Measurements from ENCODE around the gene GNPTAB. TPM values are rescaled to one million over a fixed set of nuclear protein-coding genes. Genes with fewer than 3 reads are reported as not detected.
A peak's percentile ranks its signal among the peaks of the same experiment; 100 is the strongest.

Gene GNPTAB
- total and polyA plus RNA-seq, 2 of the 13 experiments (the other 11 are each of a cell fraction or from before 2014, with no cell fraction given) = 13.6 to 19.4 TPM

DNA sequence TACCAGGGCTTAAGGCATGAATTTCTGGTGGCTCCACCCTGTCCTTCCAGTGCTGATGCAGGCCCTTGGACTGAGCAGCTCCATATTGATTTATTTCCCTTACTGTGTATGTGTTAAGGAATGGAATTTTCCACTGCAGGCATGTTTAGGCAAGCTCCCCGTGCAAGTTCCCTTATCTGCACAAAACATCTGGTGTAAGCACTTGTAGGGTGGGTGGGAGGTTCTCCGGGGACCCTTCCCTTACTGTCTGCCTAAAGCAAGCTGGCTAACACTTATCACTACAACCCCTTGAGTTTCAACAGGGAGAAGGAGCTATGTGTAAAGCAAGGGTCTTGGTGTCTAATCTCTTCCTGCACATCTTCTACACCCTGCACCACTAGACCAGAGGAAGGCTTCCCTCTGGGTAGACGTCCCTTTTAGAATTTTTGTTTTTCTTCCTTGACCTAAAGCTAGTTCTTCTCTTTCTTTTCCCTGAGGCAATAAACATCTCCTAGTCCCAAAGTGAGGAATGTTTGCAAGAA, 24.7 kb upstream of the GNPTAB start (continued):
- no peak for TF ChIP-seq RBAK (CRISPR knock-in tag; IDR thresholded peaks at IDR 0.05)
- TF ChIP-seq, protein P1, sequence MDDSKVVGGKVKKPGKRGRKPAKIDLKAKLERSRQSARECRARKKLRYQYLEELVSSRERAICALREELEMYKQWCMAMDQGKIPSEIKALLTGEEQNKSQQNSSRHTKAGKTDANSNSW (CRISPR knock-in tag; IDR thresholded peaks at IDR 0.05; ENCODE audit: borderline replicate concordance) = no peak
- TF ChIP-seq HOXA5 (CRISPR knock-in tag; IDR thresholded peaks at IDR 0.05) = no peak
- TF ChIP-seq ZNF598 (CRISPR knock-in tag; IDR thresholded peaks at IDR 0.05; ENCODE audit: borderline replicate concordance) = no peak
- no peak for TF ChIP-seq SRSF9 (IDR thresholded peaks at IDR 0.05; ENCODE audit: borderline replicate concordance, insufficient read depth, low read depth, low read length, poor library complexity, severe bottlenecking)
- TF ChIP-seq ETV6 (CRISPR knock-in tag; conservative IDR thresholded peaks at IDR 0.05) = no peak
- TF ChIP-seq ZNF775 (CRISPR knock-in tag; IDR thresholded peaks at IDR 0.05; ENCODE audit: borderline replicate concordance) = no peak
- no peak for TF ChIP-seq ZEB1 (IDR thresholded peaks at IDR 0.05; ENCODE audit: insufficient replicate concordance, low read depth)
- no peak for TF ChIP-seq MTF1 (CRISPR knock-in tag; IDR thresholded peaks at IDR 0.05)
- TF ChIP-seq NFKB2 (CRISPR knock-in tag; IDR thresholded peaks at IDR 0.05; ENCODE audit: borderline replicate concordance) = no peak
- peak; percentile 80 for TF ChIP-seq ONECUT2 (CRISPR knock-in tag; IDR thresholded peaks at IDR 0.05)
- TF ChIP-seq, protein P2, sequence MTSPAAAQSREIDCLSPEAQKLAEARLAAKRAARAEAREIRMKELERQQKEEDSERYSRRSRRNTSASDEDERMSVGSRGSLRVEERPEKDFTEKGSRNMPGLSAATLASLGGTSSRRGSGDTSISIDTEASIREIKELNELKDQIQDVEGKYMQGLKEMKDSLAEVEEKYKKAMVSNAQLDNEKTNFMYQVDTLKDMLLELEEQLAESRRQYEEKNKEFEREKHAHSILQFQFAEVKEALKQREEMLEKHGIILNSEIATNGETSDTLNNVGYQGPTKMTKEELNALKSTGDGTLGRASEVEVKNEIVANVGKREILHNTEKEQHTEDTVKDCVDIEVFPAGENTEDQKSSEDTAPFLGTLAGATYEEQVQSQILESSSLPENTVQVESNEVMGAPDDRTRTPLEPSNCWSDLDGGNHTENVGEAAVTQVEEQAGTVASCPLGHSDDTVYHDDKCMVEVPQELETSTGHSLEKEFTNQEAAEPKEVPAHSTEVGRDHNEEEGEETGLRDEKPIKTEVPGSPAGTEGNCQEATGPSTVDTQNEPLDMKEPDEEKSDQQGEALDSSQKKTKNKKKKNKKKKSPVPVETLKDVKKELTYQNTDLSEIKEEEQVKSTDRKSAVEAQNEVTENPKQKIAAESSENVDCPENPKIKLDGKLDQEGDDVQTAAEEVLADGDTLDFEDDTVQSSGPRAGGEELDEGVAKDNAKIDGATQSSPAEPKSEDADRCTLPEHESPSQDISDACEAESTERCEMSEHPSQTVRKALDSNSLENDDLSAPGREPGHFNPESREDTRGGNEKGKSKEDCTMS (CRISPR knock-in tag; conservative IDR thresholded peaks at IDR 0.05) = no peak
- TF ChIP-seq MEF2D (CRISPR knock-in tag; IDR thresholded peaks at IDR 0.05) = no peak
- TF ChIP-seq ZNF12 (CRISPR knock-in tag; IDR thresholded peaks at IDR 0.05) = no peak
- TF ChIP-seq ZNF382 (CRISPR knock-in tag; IDR thresholded peaks at IDR 0.05; ENCODE audit: borderline replicate concordance) = no peak
- TF ChIP-seq, protein P3, sequence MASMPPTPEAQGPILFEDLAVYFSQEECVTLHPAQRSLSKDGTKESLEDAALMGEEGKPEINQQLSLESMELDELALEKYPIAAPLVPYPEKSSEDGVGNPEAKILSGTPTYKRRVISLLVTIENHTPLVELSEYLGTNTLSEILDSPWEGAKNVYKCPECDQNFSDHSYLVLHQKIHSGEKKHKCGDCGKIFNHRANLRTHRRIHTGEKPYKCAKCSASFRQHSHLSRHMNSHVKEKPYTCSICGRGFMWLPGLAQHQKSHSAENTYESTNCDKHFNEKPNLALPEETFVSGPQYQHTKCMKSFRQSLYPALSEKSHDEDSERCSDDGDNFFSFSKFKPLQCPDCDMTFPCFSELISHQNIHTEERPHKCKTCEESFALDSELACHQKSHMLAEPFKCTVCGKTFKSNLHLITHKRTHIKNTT (CRISPR knock-in tag; IDR thresholded peaks at IDR 0.05) = no peak
- TF ChIP-seq ARNT2 (CRISPR knock-in tag; IDR thresholded peaks at IDR 0.05; ENCODE audit: low read depth) = no peak
- no peak for TF ChIP-seq STAG1 (CRISPR knock-in tag; IDR thresholded peaks at IDR 0.05)
- TF ChIP-seq, protein P4, sequence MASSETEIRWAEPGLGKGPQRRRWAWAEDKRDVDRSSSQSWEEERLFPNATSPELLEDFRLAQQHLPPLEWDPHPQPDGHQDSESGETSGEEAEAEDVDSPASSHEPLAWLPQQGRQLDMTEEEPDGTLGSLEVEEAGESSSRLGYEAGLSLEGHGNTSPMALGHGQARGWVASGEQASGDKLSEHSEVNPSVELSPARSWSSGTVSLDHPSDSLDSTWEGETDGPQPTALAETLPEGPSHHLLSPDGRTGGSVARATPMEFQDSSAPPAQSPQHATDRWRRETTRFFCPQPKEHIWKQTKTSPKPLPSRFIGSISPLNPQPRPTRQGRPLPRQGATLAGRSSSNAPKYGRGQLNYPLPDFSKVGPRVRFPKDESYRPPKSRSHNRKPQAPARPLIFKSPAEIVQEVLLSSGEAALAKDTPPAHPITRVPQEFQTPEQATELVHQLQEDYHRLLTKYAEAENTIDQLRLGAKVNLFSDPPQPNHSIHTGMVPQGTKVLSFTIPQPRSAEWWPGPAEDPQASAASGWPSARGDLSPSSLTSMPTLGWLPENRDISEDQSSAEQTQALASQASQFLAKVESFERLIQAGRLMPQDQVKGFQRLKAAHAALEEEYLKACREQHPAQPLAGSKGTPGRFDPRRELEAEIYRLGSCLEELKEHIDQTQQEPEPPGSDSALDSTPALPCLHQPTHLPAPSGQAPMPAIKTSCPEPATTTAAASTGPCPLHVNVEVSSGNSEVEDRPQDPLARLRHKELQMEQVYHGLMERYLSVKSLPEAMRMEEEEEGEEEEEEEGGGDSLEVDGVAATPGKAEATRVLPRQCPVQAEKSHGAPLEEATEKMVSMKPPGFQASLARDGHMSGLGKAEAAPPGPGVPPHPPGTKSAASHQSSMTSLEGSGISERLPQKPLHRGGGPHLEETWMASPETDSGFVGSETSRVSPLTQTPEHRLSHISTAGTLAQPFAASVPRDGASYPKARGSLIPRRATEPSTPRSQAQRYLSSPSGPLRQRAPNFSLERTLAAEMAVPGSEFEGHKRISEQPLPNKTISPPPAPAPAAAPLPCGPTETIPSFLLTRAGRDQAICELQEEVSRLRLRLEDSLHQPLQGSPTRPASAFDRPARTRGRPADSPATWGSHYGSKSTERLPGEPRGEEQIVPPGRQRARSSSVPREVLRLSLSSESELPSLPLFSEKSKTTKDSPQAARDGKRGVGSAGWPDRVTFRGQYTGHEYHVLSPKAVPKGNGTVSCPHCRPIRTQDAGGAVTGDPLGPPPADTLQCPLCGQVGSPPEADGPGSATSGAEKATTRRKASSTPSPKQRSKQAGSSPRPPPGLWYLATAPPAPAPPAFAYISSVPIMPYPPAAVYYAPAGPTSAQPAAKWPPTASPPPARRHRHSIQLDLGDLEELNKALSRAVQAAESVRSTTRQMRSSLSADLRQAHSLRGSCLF (CRISPR knock-in tag; IDR thresholded peaks at IDR 0.05; ENCODE audit: borderline replicate concordance) = no peak
- TF ChIP-seq ZNF205 (CRISPR knock-in tag; IDR thresholded peaks at IDR 0.05) = no peak
- no peak for TF ChIP-seq TAF15 (IDR thresholded peaks at IDR 0.05; ENCODE audit: low read depth, low read length, poor library complexity, severe bottlenecking)
- no peak for TF ChIP-seq SOX6 (IDR thresholded peaks at IDR 0.05)
- TF ChIP-seq SOX6 (CRISPR knock-in tag; IDR thresholded peaks at IDR 0.05) = 0 out of 2 replicates have a peak, but pooled peaks have one; percentile 7
